HEK293T (cell line): ENCODE results near the gene SUN3.

Source experiments
- ARNT ChIP-seq: fragments of 450-650 bp; IDR thresholded peaks from 2 replicates; pipeline ENCODE4 v1.6.1; 2017; ENCODE audit warnings: mild to moderate bottlenecking
- BHLHE40 ChIP-seq: fragments of 450-650 bp; IDR thresholded peaks from 2 replicates; pipeline ENCODE4 v1.6.1; 2016; ENCODE audit warnings: mild to moderate bottlenecking, moderate library complexity, borderline replicate concordance
- ELF4 ChIP-seq: fragments of 450-650 bp; IDR thresholded peaks from 2 replicates; pipeline ENCODE4 v1.6.1; 2017; ENCODE audit warnings: antibody characterized with exemption
- FOXA1 ChIP-seq: fragments of 450-650 bp; IDR thresholded peaks from 2 replicates; pipeline ENCODE4 v1.6.1; 2016; ENCODE audit warnings: mild to moderate bottlenecking
- FOXM1 ChIP-seq: fragments of 450-650 bp; IDR thresholded peaks from 2 replicates; pipeline ENCODE4 v1.6.1; 2017; ENCODE audit warnings: mild to moderate bottlenecking, borderline replicate concordance
- HDGF ChIP-seq: fragments of 450-650 bp; IDR thresholded peaks from 2 replicates; pipeline ENCODE4 v1.6.1; 2017; ENCODE audit warnings: antibody characterized with exemption, borderline replicate concordance
- LEF1 ChIP-seq: fragments of 450-650 bp; IDR thresholded peaks from 2 replicates; pipeline ENCODE4 v1.6.1; 2017; ENCODE audit warnings: mild to moderate bottlenecking, borderline replicate concordance
- NFRKB ChIP-seq: fragments of 450-650 bp; IDR thresholded peaks from 2 replicates; pipeline ENCODE4 v1.6.1; 2016; ENCODE audit warnings: mild to moderate bottlenecking, moderate library complexity
- SP1 ChIP-seq: fragments of 450-650 bp; IDR thresholded peaks from 2 replicates; pipeline ENCODE4 v1.6.1; 2017
- SUZ12 ChIP-seq: fragments of 450-650 bp; IDR thresholded peaks from 2 replicates; pipeline ENCODE4 v1.6.1; 2016; ENCODE audit warnings: mild to moderate bottlenecking
- TARDBP ChIP-seq: fragments of 450-650 bp; IDR thresholded peaks from 2 replicates; pipeline ENCODE4 v1.6.1; 2016
- ZNF384 ChIP-seq: fragments of 450-650 bp; IDR thresholded peaks from 2 replicates; pipeline ENCODE4 v1.6.1; 2016

DNA sequence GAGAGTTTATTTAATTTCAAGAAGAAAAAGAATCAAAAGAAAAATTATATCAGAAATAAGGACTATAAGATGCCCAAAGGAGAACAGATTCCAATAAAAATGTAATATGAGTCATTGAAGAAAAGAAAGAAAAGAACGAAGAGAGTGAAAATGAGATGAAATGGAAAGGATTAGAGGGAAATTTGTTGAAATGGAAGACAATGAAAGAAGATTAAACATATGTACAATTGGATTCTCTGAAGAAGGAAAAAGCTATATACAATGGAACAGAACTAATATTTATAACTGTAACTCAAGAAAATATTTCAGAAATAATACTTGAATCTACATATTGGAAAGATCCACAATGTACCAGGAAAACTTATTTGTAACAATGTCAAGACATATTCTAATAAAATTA lies 35.1 kb upstream of the SUN3 start:
- TF ChIP-seq TARDBP (no peak), NFRKB (no peak), HDGF (no peak), ARNT (no peak), ELF4 (no peak), FOXM1 (no peak), ZNF384 (no peak), SUZ12 (no peak), SP1 (no peak), FOXA1 (no peak), BHLHE40 (no peak), LEF1 (no peak)
